IPS DF 4.7 (cell line): ENCODE measurements around the gene CROCC2.

ENCODE experiments used
- DNase-seq: peaks from one replicate; pipeline ENCODE4 v3.0.0-alpha.2; 2013; ENCODE audit warnings: low spot score; ENCODE audit errors: extremely low read depth

The CROCC2 gene

GRCh38 chr2:241011751-241012510, 105.8 kb downstream of the CROCC2 start:
- no peak for DNase-seq

GRCh38 chr2:241014224-241014623, 108.1 kb downstream of the CROCC2 start:
- DNase-seq, result no peak

GRCh38 chr2:241014764-241015163, 108.6 kb downstream of the CROCC2 start:
- no peak for DNase-seq

GRCh38 chr2:241015439-241015838, 109.3 kb downstream of the CROCC2 start:
- no peak for DNase-seq

GRCh38 chr2:241017228-241017940, 111.2 kb downstream of the CROCC2 start:
- no peak for DNase-seq

- no peak for DNase-seq
Measured at GRCh38 chr2:241018051-241018891, 112.1 kb downstream of the CROCC2 start.

- no peak for DNase-seq
Measured at GRCh38 chr2:241019441-241020139, 113.5 kb downstream of the CROCC2 start.

GRCh38 chr2:241020201-241020600, 114.1 kb downstream of the CROCC2 start:
- DNase-seq, result no peak

GRCh38 chr2:241020629-241021190, 114.6 kb downstream of the CROCC2 start:
- DNase-seq, result no peak

GRCh38 chr2:241025639-241026038, 119.5 kb downstream of the CROCC2 start:
- no peak for DNase-seq

GRCh38 chr2:241029599-241030332, 123.6 kb downstream of the CROCC2 start:
- no peak for DNase-seq

- DNase-seq, result no peak
Measured at GRCh38 chr2:241030333-241030680, 124.2 kb downstream of the CROCC2 start.

- DNase-seq, result no peak
Measured at GRCh38 chr2:241030883-241031282, 124.7 kb downstream of the CROCC2 start.

- DNase-seq, result no peak
Measured at GRCh38 chr2:241031436-241032165, 125.5 kb downstream of the CROCC2 start.

- DNase-seq, result no peak
Measured at GRCh38 chr2:241033336-241033987, 127.3 kb downstream of the CROCC2 start.

GRCh38 chr2:241033994-241034393, 127.9 kb downstream of the CROCC2 start:
- no peak for DNase-seq

- DNase-seq, result no peak
Measured at GRCh38 chr2:241034490-241035141, 128.5 kb downstream of the CROCC2 start.

- no peak for DNase-seq
Measured at GRCh38 chr2:241035142-241035817, 129.1 kb downstream of the CROCC2 start.
